WTC11 (cell line): Measurements from ENCODE around the gene KCTD2. TPM values are rescaled to one million over a fixed set of nuclear protein-coding genes. Genes with fewer than 3 reads are reported as not detected.
"Not testable (repeated sequence)": the region's sequence is repeated elsewhere in the genome, so short reads cannot be mapped to it uniquely, and the experiment has no call there.

ENCODE experiments used
- ATAC-seq: fragments of 200-7000 bp; cut with Tn5 transposase; 2 replicates; pipeline ENCODE4 v1.10.0; 2021; ENCODE audit warnings: mild to moderate bottlenecking, moderate library complexity
- CTCF ChIA-PET: fragments of 300-600 bp; sonication (Branson Sonifier 250); formaldehyde crosslinking; loops from one replicate; lab custom pipeline; 2021; ENCODE audit warnings: antibody characterized with exemption; lab: Charles Lee
- POLR2A ChIA-PET: fragments of 350-600 bp; sonication (Branson Sonifier 250); formaldehyde crosslinking; loops from one replicate; lab custom pipeline; 2021; ENCODE audit warnings: antibody characterized with exemption; lab: Charles Lee
- DNase-seq: peaks from one replicate; pipeline ENCODE4 v3.0.0; 2021; ENCODE audit warnings: low spot score
- H3K27ac Mint-ChIP-seq: 2 replicates; pipeline ENCODE4 v1.8.0; 2021; ENCODE audit warnings: mixed read lengths
- H3K27me3 Mint-ChIP-seq: 2 replicates; pipeline ENCODE4 v1.8.0; 2021; ENCODE audit warnings: low read depth, mild to moderate bottlenecking, moderate library complexity, mixed read lengths
- H3K36me3 Mint-ChIP-seq: 2 replicates; pipeline ENCODE4 v1.8.0; 2021; ENCODE audit warnings: mixed read lengths
- H3K4me1 Mint-ChIP-seq: 2 replicates; pipeline ENCODE4 v1.8.0; 2022; ENCODE audit warnings: mixed read lengths
- H3K4me3 Mint-ChIP-seq: 2 replicates; pipeline ENCODE4 v1.8.0; 2021; ENCODE audit warnings: mild to moderate bottlenecking, moderate library complexity, mixed read lengths
- H3K9me3 Mint-ChIP-seq: 2 replicates; pipeline ENCODE4 v1.8.0; 2021; ENCODE audit warnings: mixed read lengths
- ETV6 ChIP-seq: sonication (generic); formaldehyde crosslinking; IDR thresholded peaks from 2 replicates; pipeline ENCODE4 v1.8.1; 2022; ENCODE audit warnings: mild to moderate bottlenecking, missing genetic modification reagents
- FOXP1 ChIP-seq: sonication (generic); formaldehyde crosslinking; IDR thresholded peaks from 2 replicates; pipeline ENCODE4 v1.8.0; 2022; ENCODE audit warnings: missing genetic modification reagents, mild to moderate bottlenecking, moderate library complexity, borderline replicate concordance
- JAZF1 ChIP-seq: fragments of 250-450 bp; sonication (Bioruptor Pico); IDR thresholded peaks from 2 replicates; pipeline ENCODE4 v1.9.0; 2021; ENCODE audit warnings: moderate library complexity, mild to moderate bottlenecking, inconsistent platforms
- NFYB ChIP-seq: sonication (generic); formaldehyde crosslinking; conservative IDR thresholded peaks from 2 replicates; pipeline ENCODE4 v1.8.0; 2022; ENCODE audit warnings: low read depth, missing genetic modification reagents
- NR1H2 ChIP-seq: sonication (generic); formaldehyde crosslinking; IDR thresholded peaks from 2 replicates; pipeline ENCODE4 v1.9.0; 2021; ENCODE audit warnings: mild to moderate bottlenecking, moderate library complexity, missing genetic modification reagents
- PRRX2 ChIP-seq: fragments of 250-450 bp; sonication (Bioruptor Pico); IDR thresholded peaks from 2 replicates; pipeline ENCODE4 v1.8.0; 2021; ENCODE audit warnings: mild to moderate bottlenecking
- RELA ChIP-seq: sonication (generic); formaldehyde crosslinking; IDR thresholded peaks from 2 replicates; pipeline ENCODE4 v1.8.1; 2022; ENCODE audit warnings: missing genetic modification reagents, mild to moderate bottlenecking, borderline replicate concordance
- RORB ChIP-seq: fragments of 250-450 bp; sonication (Bioruptor Pico); IDR thresholded peaks from 2 replicates; pipeline ENCODE4 v1.9.0; 2021; ENCODE audit warnings: mild to moderate bottlenecking
- TEAD1 ChIP-seq: sonication (generic); formaldehyde crosslinking; IDR thresholded peaks from 2 replicates; pipeline ENCODE4 v1.8.0; 2022; ENCODE audit warnings: mild to moderate bottlenecking, missing genetic modification reagents
- TP53 ChIP-seq: sonication (generic); formaldehyde crosslinking; IDR thresholded peaks from 2 replicates; pipeline ENCODE4 v1.8.1; 2023; ENCODE audit warnings: mild to moderate bottlenecking, missing genetic modification reagents
- ZNF121 ChIP-seq: sonication (generic); formaldehyde crosslinking; IDR thresholded peaks from 2 replicates; pipeline ENCODE4 v1.8.0; 2023; ENCODE audit warnings: missing genetic modification reagents
- ZNF138 ChIP-seq: sonication (generic); formaldehyde crosslinking; conservative IDR thresholded peaks from 2 replicates; pipeline ENCODE4 v1.8.1; 2022; ENCODE audit warnings: mild to moderate bottlenecking, moderate library complexity, missing genetic modification reagents
- ZNF219 ChIP-seq: sonication (generic); formaldehyde crosslinking; IDR thresholded peaks from 2 replicates; pipeline ENCODE4 v1.8.0; 2023; ENCODE audit warnings: missing genetic modification reagents, mild to moderate bottlenecking, borderline replicate concordance
- total RNA-seq: library from RNA; stranded (reverse); gene quantifications from 3 replicates; pipeline ENCODE4 v1.2.3, GENCODE V29; 2021
- TF ChIP-seq, protein P1 (sequence below): fragments of 250-450 bp; sonication (Bioruptor Pico); IDR thresholded peaks from 2 replicates; pipeline ENCODE4 v1.9.0; 2021; ENCODE audit warnings: moderate library complexity, mild to moderate bottlenecking, inconsistent platforms, borderline replicate concordance
- TF ChIP-seq, protein P2 (sequence below): fragments of 250-450 bp; sonication (Bioruptor Pico); conservative IDR thresholded peaks from 2 replicates; pipeline ENCODE4 v1.9.0; 2021; ENCODE audit warnings: mild to moderate bottlenecking
- TF ChIP-seq, protein P3 (sequence below): sonication (generic); formaldehyde crosslinking; IDR thresholded peaks from 2 replicates; pipeline ENCODE4 v1.8.1; 2023; ENCODE audit warnings: mild to moderate bottlenecking, missing genetic modification reagents
- TF ChIP-seq, protein P4 (sequence below): sonication (generic); formaldehyde crosslinking; IDR thresholded peaks from 2 replicates; pipeline ENCODE4 v1.8.1; 2022; ENCODE audit warnings: mild to moderate bottlenecking, moderate library complexity, missing genetic modification reagents
- TF ChIP-seq, protein P5 (sequence below): fragments of 200-600 bp; IDR thresholded peaks from 2 replicates; pipeline ENCODE4 v1.8.0; 2022; ENCODE audit warnings: antibody characterized with exemption

The KCTD2 gene
- total RNA-seq, 1 experiment from 2014 or later, result 31.3 TPM

DNA sequence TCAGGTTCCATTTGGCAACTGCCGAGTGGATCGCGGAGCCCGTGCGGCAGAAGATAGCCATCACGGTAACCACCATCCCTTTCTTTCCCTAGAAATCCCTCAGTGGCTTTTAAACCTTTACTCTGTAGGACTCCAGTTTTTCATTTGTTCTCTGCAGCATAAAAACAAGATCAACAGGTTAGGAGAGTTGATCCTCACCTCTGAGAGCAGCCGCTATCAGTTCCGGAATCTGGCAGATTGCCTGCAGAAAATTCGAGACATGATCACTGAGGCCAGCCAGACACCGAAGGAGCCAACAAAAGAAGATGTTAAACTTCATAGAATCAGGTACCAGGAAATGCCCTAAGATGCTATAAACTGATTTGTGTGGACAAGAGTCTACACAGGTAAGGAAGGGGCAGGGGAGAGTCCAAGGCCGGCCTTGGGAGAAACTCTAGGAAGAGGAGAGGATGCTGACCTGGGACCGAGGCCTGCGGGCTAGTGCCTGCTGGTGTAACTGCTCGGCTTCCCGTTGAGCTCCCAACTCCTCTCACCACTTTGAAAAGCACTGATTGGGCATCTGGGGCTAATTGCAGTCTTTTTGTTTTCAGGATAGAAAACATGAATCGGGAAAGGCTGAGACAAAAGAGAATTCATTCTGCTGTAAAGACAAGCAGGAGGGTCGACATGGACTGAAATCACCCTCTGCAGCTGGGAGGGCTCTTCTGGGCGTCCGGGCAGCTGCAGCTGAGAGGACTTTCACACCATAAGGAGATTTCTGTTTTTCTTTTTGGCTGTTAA lies 26.5 kb upstream of the KCTD2 start (continued):
- TF ChIP-seq, protein P1, sequence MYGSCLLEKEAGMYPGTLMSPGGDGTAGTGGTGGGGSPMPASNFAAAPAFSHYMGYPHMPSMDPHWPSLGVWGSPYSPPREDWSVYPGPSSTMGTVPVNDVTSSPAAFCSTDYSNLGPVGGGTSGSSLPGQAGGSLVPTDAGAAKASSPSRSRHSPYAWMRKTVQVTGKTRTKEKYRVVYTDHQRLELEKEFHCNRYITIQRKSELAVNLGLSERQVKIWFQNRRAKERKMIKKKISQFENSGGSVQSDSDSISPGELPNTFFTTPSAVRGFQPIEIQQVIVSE (CRISPR knock-in tag), result no peak
- TF ChIP-seq, all 79 proteins: peak for 0

DNA sequence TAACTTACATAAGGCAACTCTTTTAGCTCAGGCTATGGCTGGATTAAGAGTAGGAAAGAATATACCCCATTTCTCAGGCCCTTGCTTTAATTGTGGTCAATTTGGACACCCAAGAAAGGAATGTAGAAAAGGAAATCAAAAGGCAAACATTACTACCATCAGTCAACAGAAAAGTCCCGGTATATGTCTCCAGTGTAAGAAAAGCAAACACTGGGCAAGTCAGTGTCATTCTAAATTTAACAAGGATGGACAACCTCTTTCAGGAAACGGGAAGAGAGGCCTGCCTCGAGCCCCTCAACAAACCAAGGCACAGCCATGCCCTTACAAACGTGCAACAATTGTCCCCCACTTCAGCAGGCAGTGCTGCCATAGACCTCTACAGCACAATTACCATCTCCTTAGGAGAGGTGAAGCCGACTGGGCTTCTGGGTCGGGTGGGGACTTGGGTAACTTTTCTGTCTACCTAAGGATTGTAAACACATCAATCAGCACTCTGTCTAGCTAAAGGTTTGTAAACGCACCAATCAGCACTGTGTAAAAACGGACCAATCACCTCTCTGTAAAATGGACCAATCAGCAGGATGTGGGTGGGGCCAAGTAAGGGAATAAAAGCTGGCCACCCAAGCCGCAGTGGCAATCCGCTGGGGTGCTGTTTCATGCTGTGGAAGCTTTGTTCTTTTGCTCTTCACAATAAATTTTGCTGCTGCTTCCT lies 22.2 kb upstream of the KCTD2 start:
- Mint-ChIP-seq H3K27me3 (peaks cover 9% of the 10 kb centered on the region), H3K9me3 (peaks cover 49% of the 10 kb centered on the region), H3K4me1 (no peaks in the 10 kb centered on the region), H3K4me3 (no peak overlapping the region), H3K36me3 (peaks cover 49% of the 10 kb centered on the region), H3K27ac (no peak overlapping the region)
- POLR2A ChIA-PET, result interaction anchor here (1.9 kb wide), 1 partner anchor 10 kb away, joined by 4 read pairs; no protein-coding TSS in a partner anchor
- CTCF ChIA-PET, result interaction anchor here (0.6 to 2.3 kb wide), 11 partner anchors 7 to 89 kb away, joined by 3 to 30 read pairs (median 5); partner anchors contain the start of genes ATP5PD, CDR2L, HID1 and KCTD2
- DNase-seq (no peak), ATAC-seq (no peak)
- TF ChIP-seq NR1H2 (no peak), NFYB (CRISPR knock-in tag) (peak; percentile 49), FOXP1 (CRISPR knock-in tag) (no peak), ZNF121 (CRISPR knock-in tag) (no peak), RORB (no peak)
- TF ChIP-seq, protein P2, sequence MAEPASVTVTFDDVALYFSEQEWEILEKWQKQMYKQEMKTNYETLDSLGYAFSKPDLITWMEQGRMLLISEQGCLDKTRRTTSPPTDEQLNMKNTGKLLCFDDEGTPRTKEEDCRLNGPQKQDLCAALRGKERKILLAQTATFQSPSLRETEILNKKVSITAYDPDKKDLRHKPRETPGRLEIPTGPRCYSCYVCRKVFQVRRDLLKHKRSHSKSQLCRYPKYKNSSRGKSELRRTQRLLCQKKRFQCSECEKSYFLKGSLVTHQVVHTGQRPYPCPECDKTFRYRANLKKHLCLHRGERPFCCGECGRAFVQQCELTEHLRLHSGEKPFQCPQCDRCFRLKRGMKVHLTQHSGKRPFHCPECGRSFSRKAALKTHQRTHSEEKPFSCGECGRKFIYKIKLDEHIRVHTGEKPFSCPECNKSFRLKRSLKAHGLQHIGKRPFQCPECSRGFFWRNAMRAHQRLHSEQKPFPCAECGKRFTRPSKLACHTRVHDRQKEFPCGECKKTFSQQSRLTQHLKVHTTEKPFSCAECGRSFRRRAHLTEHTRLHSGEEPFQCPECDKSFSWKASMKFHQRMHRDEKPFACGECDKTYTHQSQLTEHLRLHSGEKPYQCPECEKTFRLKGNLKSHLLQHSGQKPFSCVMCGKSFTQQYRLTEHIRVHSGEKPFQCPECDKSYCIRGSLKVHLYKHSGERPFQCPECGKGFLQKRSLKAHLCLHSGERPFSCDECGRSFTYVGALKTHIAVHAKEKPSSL (CRISPR knock-in tag), result no peak

DNA sequence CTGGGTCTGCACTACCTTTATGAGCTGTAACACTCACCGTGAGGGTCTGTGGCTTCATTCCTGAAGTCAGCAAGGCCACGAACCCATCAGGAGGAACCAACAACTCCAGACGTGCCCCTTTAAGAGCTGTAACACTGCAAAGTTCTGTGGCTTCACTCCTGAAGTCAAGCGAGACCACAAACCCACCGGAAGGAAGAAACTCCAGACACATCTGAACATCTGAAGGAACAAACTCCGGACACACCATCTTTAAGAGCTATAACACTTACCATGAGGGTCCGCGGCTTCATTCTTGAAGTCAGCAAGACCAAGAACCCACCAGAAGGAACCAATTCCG lies 21.7 kb upstream of the KCTD2 start:
- not testable (repeated sequence) for DNase-seq, H3K4me3 Mint-ChIP-seq

DNA sequence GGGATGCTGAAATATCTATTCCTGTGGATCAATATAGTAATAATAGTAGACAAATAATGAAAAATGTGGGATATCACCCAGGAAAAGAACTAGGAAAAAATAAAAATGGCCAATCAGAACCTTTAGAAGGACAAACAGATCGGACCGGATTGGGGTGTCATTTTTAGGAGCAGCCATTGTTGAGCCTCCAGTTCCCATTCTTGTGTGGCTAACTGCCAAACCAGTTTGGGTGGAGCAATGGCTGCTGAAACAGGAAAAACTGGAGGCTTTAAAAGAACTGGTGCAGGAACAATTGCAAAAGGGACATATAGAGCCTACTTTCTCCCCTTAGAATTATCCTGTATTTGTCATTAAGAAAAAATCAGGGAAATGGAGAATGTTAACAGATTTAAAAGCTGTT lies 20.4 kb upstream of the KCTD2 start:
- H3K9me3 Mint-ChIP-seq, result peaks cover 62% of the 10 kb centered on the region
- POLR2A ChIA-PET, ATAC-seq, H3K4me3 Mint-ChIP-seq, H3K4me1 Mint-ChIP-seq, DNase-seq, CTCF ChIA-PET, H3K27ac Mint-ChIP-seq: not testable (repeated sequence)
- peaks cover 43% of the 10 kb centered on the region for H3K36me3 Mint-ChIP-seq
- peaks cover 17% of the 10 kb centered on the region for H3K27me3 Mint-ChIP-seq

More for the DNA sequence above, 21.7 kb upstream of the KCTD2 start:
- POLR2A ChIA-PET, H3K27ac Mint-ChIP-seq, ATAC-seq, H3K4me1 Mint-ChIP-seq: not testable (repeated sequence)
- Mint-ChIP-seq H3K27me3 (peaks cover 12% of the 10 kb centered on the region), H3K9me3 (peaks cover 54% of the 10 kb centered on the region), H3K36me3 (peaks cover 52% of the 10 kb centered on the region)
- CTCF ChIA-PET, result interaction anchor here (0.6 to 2.3 kb wide), 3 partner anchors 12 to 53 kb away, joined by 3 to 8 read pairs (median 4); partner anchors contain the start of genes ATP5PD, HID1 and KCTD2

DNA sequence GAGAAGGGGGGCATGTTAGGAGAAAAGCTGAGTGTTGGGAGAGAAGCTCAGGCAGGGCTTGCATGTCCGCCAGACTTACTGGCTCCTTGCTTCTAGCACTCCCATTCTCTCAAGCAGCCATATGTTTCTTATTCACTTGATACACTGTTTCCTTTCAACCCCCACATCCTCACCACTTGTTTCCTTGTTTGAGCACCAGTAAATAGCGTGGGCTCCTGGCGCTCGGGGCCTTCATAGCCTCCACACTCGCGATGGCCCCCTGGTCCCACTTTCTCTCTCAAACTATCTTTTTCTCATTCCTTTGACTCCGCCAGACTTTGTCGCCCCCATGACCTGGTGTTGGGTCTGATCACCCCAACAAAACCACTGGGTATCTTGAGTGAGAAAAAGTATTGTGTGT lies 16.9 kb upstream of the KCTD2 start:
- ChIA-PET POLR2A (no interaction called here), CTCF (interaction anchor here (1.4 to 3.6 kb wide), 2 partner anchors 17 to 68 kb away, joined by 5 to 48 read pairs; partner anchors contain the start of gene MRPL58)
- peaks cover 5% of the 10 kb centered on the region for H3K4me1 Mint-ChIP-seq
- TF ChIP-seq ETV6 (CRISPR knock-in tag), result no peak
- TF ChIP-seq, protein P3, sequence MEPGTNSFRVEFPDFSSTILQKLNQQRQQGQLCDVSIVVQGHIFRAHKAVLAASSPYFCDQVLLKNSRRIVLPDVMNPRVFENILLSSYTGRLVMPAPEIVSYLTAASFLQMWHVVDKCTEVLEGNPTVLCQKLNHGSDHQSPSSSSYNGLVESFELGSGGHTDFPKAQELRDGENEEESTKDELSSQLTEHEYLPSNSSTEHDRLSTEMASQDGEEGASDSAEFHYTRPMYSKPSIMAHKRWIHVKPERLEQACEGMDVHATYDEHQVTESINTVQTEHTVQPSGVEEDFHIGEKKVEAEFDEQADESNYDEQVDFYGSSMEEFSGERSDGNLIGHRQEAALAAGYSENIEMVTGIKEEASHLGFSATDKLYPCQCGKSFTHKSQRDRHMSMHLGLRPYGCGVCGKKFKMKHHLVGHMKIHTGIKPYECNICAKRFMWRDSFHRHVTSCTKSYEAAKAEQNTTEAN (CRISPR knock-in tag), result no peak
- no peak for TF ChIP-seq PRRX2 (CRISPR knock-in tag)
- TF ChIP-seq, protein P4, sequence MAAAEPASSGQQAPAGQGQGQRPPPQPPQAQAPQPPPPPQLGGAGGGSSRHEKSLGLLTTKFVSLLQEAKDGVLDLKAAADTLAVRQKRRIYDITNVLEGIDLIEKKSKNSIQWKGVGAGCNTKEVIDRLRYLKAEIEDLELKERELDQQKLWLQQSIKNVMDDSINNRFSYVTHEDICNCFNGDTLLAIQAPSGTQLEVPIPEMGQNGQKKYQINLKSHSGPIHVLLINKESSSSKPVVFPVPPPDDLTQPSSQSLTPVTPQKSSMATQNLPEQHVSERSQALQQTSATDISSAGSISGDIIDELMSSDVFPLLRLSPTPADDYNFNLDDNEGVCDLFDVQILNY, result no peak
- no peak for TF ChIP-seq RELA (CRISPR knock-in tag)
- no peak for TF ChIP-seq ZNF138 (CRISPR knock-in tag)
- TF ChIP-seq, protein P5, sequence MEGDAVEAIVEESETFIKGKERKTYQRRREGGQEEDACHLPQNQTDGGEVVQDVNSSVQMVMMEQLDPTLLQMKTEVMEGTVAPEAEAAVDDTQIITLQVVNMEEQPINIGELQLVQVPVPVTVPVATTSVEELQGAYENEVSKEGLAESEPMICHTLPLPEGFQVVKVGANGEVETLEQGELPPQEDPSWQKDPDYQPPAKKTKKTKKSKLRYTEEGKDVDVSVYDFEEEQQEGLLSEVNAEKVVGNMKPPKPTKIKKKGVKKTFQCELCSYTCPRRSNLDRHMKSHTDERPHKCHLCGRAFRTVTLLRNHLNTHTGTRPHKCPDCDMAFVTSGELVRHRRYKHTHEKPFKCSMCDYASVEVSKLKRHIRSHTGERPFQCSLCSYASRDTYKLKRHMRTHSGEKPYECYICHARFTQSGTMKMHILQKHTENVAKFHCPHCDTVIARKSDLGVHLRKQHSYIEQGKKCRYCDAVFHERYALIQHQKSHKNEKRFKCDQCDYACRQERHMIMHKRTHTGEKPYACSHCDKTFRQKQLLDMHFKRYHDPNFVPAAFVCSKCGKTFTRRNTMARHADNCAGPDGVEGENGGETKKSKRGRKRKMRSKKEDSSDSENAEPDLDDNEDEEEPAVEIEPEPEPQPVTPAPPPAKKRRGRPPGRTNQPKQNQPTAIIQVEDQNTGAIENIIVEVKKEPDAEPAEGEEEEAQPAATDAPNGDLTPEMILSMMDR, result no peak
- no peak for TF ChIP-seq TP53 (CRISPR knock-in tag)
- TF ChIP-seq JAZF1 (CRISPR knock-in tag), result no peak
- no peak for TF ChIP-seq ZNF219 (CRISPR knock-in tag)
- TF ChIP-seq TEAD1, result no peak

More for the DNA sequence above, 16.9 kb upstream of the KCTD2 start:
- H3K36me3 Mint-ChIP-seq, result peaks cover 28% of the 10 kb centered on the region
- DNase-seq, result no peak
- no peak overlapping the region for H3K27ac Mint-ChIP-seq
- H3K27me3 Mint-ChIP-seq, result peaks cover 31% of the 10 kb centered on the region
- H3K9me3 Mint-ChIP-seq, result peaks cover 55% of the 10 kb centered on the region
- H3K4me3 Mint-ChIP-seq, result no peak overlapping the region
- no peak for ATAC-seq
